ENCODE results near the gene TESMIN.

TESMIN gene

DNA sequence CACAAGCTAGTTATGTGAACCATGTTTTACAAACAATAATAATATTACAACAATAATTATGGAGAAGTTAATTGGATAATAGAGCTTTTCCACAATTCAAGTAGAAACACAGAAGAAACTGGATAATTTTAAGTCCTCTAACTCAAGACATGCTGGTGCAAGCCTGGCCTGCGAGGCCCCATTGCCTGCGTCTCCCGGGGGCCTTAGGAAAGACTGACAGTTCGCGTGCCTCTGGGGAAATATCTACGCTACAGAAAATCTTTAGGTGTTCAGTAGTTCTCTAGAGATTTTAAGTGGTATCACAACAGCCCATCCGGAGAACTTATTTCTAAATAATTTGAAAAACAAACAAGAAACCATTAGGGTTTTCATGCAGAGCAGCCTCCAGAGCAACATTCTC, 43.8 kb downstream of the TESMIN start:
- no peak for DNase-seq

DNA sequence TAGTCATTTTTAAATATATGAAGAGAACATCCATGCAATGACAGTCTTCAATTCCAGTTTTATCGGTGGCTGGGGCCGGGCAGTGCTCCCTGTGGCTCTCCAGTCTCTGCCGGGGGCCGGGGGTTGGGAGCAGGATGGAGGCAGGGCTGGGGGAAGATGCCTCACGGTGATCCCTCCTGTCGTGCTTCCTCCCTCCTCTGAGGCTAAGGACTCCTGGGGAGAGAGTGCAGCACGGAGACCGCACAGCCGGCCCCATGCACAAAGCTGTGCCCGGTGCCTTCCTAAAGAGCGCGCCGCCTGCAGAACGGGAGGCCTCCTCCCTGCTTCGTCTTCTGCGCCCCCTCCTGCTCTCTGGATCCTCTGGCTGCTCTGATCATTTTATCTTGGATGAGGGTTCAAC, 46.4 kb downstream of the TESMIN start:
- no peak for DNase-seq

- DNase-seq, result no peak
Observed at GRCh38 chr11:68698993-68699392, 52.3 kb downstream of the TESMIN start.

DNA sequence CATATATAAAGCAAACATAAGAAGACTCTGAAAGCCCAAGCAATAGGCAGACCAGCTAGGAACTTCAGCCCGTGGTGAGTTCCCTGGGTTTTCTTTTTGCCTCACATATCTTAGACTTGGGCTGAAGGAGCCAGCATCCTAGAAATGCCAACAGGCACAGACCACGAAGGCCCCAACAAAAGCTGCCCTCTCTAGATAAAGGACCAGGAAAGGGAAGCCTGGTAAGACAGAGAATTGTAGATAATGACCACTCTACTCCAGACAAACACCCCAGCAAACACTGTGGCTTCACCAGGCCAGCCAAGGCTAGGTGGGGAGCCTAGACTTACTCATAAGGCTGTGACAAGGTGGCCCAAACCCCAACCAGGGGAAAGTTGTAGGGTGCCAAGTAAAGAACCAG, 55.8 kb downstream of the TESMIN start:
- no peak for DNase-seq

GRCh38 chr11:68694431-68695297, 56.7 kb downstream of the TESMIN start:
- DNase-seq, result no peak

DNA sequence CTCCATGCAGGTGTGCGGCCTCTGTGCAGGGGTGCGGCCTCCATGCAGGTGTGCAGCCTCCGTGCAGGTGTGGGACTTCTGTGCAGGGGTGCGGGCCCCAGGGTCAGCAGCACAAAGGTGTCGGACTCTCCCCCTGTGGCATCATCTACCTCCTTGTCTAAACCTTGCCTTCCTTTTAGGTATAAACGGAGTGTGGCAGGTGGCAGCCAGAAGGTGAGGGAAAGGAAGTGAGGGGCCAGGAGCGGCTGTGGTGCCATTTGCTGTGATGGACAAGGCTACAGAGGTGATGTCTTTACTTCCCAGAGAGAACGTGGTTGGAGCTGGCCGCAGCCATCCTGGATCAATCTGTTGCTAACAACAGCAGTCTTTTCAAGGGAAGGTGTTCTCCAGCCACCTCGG, 57.8 kb downstream of the TESMIN start:
- no peak for DNase-seq

- no peak for DNase-seq
Observed at GRCh38 chr11:68692871-68693483, 58.3 kb downstream of the TESMIN start.

GRCh38 chr11:68692115-68692514, 59.2 kb downstream of the TESMIN start:
- DNase-seq, result no peak

- no peak for DNase-seq
Observed at GRCh38 chr11:68691402-68691784, 59.9 kb downstream of the TESMIN start.

DNA sequence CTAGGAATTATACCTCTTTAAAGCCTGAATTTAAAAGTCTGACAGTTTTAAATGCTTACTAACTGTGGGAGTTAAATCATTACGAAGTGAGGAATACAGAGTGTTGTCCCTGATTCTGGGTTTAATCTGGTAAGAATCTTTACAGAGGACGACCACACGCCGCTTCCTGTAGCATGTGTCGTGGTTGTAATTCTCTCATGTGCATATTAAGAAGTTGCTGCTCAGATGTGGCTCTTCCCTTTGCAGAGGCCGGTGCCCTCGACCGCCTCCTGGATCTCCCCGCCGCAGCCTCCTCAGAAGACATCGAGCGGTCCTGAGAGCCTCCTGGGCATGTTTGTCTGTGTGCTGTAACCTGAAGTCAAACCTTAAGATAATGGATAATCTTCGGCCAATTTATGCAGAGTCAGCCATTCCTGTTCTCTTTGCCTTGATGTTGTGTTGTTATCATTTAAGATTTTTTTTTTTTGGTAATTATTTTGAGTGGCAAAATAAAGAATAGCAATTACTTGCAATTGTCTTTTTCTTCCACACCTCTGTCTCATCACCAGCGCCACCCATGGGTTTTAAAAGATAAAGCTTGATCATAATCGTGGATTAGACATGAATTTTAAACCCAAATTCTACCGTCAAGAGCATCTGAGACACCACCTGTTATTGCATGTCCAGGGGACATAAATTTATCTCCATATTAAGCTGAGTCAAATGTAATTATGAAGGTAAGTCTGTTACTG, 60.5 kb downstream of the TESMIN start:
- DNase-seq, result no peak

DNA sequence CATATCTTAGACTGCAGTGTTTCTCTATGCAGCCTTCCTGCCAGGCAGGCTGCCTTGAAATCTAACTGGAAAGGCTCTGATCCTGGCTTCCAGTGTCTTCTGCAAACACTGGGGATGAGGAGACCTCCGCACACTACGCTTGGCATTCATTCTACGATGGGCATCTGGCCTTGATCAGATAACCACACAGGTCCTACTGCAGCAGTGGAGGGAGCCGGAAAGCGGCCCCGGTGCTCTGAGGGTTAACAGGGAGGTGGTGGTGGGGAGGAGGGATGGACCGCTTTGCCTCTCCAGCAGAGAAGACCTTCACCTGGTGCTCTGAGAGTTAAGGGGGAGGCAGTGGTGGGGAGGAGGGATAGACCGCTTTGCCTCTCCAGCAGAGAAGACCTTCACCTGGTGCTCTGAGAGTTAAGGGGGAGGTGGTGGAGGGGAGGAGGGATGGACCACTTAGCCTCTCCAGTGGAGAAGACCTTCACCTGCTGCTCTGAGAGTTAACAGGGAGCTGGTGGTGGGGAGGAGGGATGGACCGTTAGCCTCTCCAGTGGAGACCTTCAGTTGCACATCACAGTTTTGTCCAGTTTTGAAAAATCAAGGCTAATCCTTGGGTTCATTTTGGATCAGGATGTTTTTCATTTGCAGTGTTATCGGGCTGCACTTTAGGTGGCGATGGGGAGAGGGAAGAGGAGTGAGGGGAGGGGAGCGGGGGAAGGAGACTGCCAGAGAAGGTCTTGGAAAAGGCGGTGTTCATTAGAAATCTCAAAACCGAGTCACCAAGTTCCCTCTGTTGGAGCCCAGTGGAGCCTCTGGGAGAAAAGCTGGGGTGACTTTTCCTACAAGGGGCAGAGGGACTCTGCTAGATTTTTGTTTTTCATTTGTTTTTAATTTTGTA, 61.3 kb downstream of the TESMIN start:
- no peak for DNase-seq

- DNase-seq, result no peak
Observed at GRCh38 chr11:68688881-68689280, 62.4 kb downstream of the TESMIN start.

DNA sequence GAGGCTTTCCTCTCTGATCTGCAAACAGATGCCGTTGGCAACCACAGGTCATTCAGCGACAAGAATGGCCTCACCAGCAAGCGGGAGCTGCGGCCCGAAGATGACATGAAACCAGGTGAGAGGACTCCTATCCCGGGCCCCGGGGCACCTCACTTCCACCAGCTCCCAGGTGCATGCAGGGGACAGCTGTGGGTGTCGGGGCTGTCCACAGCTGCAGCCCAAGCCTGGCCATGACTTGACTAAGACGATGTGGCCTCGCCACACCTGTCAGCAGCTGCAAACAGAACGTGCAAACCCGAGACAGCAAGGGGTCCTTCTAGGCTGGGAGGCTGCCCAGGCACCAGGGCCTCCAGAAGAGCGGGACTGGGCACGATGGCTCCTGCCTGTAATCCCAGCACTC, 63.3 kb downstream of the TESMIN start:
- DNase-seq, result no peak

GRCh38 chr11:68687311-68687710, 64.0 kb downstream of the TESMIN start:
- no peak for DNase-seq

GRCh38 chr11:68686486-68686885, 64.8 kb downstream of the TESMIN start:
- DNase-seq, result no peak

DNA sequence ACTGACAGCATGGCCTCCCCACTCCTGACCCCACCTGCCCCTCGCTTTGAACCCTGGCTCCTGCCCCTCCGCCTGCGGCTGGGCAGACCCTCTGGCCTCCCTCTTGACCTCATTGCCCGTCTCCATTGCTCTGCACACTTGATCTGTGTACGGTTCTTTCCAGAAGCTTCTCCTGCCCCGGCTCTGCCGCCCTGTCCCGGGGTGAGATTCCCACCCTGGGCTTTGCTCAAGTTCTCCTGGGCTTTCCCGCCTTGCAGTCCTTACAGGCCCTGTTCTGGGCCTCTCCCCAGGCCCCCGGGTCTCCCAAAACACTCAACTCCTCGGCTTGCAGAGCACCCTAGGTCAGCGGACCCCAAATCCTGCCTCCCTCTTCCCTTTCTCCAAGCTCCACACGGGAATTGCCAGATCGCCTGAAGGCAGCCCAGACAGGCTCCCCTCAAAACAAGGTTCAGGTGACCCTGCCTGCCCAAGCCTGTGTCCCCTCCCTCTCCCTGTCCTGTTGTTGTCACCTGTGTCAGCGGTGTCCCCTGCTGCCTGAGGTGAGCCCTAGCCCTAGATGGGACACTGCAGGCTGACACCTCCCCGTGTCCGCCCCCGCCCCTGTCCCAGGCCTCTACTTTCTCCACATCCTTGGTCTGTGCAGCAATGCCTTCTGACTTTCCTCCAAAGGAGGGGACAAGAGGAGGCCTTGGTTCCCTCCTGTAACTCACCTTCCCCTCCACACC, 65.5 kb downstream of the TESMIN start:
- DNase-seq, result no peak

DNA sequence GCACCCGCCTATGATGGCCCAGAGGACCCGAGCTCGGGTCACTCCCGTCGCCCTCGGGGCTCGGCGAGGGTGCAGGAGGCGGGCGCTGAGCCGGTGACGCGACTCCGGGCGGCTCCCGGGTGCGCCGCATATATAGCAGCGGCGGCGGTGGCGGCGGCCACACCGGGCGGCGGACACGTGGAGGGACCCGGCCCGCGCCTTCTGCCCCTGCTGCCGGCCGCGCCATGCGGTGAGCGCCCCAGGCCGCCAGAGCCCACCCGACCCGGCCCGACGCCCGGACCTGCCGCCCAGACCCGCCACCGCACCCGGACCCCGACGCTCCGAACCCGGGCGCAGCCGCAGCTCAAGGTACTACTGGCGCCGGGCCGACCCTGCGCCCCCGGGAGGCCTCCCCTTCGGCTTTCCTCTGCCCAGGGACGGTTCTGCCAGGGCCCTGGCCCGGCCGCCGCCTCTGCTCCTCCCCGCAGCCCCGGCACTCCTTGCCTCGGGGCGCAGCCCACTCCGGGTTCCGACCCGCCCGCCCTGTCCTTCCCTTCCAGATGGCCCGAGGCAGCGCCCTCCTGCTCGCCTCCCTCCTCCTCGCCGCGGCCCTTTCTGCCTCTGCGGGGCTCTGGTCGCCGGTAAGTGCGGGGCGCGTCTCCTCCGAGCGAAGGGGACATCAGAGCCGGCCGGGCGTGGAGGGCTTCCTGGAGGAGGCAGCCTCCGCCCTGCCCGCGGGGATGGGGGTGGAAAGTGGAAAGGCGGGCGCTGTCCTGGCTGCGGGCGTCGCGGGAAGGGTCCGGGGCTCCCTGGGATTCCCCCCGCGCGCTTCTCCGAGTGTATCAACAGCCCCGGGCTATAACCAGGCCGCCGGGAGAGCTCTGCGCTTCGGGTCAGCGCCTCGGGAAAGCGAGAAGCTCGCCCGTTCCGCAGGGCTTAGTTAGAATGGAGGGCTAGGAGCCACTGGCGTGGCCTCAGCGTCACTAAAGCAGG, 66.6 kb downstream of the TESMIN start, which contains the start of gene GAL:
GAL (plus strand) TSS at position 160 of the 972 bp plus-strand sequence; CDS start at position 540, 380 bp downstream.
- DNase-seq, result no peak

DNA sequence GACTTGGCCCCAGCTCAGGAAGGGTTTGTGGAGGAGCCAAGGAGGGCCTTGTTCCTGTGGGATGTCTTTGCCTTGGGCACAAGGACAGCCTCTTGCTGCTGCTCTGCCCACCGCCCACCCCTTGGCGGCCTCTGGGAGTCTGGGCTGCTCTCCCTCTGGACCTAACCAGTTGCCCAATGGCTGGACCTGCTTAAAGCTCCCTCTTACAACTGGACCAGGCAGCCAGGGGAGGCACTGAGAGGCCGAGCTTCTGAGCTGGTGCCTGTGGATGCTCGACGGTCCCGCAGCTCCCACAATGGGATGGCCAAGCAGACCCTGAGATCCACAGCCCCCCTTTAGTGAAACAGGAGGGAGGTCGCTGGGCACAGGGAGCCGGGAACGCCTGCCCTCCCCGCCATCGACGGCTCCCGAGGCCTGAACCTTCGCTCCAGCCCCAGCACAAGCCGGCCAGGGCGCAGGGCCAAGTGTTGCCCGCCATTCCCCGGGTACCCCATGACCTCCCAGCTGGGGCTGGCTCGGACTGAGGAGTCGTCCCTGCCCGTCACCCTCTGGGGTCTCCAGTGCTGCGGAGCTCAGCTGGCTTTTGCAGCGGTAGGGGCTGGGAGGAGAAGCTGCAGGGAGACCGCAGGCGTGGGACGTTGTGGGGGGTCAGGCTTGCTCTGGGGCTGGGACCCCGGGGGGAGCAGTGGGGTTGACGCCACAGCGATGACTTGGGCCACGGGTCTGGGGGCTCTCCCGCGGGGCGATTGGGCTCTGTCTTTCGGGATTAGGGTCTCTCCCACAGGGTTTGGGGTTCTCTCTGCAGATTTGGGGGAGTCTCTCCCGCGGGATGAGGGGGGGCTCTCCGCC, 67.6 kb downstream of the TESMIN start:
- no peak for DNase-seq

- no peak for DNase-seq
Observed at GRCh38 chr11:68683121-68683520, 68.2 kb downstream of the TESMIN start.

DNA sequence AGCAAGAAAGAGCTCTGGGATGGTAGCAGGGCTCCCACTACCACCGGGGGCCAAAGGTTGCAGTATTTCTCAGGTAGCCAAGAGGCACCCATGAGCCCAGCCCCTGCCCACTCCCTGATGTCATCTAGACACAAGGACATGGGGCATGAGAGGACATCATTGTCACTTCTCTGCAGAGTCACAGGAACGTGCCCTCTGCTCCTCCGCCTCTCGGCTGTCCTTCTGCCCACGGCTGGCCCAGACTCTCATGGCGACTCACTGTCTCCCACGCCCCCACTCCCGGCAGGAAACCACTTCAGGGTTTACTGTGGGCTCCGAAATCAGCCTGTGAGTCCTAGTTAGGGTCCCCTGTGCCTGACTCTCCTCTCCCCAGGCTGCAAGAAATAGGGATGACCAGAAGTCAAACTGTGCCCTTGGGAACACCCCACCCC, 68.8 kb downstream of the TESMIN start:
- DNase-seq, result no peak

Measured in cerebellar nuclear complex (tissue), 1 donor.